ENCODE measurements around the gene HOXA7.

Gene HOXA7

DNA sequence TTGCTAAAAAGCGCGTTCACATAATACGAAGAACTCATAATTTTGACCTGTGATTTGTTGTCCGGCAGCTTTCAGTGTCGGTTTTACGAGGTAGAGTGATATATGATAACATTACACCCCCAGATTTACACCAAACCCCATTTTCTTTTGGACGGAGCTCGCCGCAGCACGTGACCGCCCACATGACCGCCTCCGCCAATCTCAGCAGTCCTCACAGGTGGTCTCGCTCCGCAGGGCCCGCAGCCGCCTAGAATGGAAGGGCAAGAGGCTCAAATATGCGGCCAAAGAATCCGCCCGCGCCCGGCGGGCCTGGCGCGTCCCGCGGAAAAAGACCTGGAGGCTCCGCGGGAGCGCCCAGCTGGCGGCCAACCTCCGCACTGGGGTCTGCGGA, at the start of gene HOXA7:
Gene HOXA7, minus strand, starts transcription at position 168 of the 391 bp plus-strand sequence. Its CDS starts 130 bp downstream, at position 38.
- DNase-seq = no peak

DNA sequence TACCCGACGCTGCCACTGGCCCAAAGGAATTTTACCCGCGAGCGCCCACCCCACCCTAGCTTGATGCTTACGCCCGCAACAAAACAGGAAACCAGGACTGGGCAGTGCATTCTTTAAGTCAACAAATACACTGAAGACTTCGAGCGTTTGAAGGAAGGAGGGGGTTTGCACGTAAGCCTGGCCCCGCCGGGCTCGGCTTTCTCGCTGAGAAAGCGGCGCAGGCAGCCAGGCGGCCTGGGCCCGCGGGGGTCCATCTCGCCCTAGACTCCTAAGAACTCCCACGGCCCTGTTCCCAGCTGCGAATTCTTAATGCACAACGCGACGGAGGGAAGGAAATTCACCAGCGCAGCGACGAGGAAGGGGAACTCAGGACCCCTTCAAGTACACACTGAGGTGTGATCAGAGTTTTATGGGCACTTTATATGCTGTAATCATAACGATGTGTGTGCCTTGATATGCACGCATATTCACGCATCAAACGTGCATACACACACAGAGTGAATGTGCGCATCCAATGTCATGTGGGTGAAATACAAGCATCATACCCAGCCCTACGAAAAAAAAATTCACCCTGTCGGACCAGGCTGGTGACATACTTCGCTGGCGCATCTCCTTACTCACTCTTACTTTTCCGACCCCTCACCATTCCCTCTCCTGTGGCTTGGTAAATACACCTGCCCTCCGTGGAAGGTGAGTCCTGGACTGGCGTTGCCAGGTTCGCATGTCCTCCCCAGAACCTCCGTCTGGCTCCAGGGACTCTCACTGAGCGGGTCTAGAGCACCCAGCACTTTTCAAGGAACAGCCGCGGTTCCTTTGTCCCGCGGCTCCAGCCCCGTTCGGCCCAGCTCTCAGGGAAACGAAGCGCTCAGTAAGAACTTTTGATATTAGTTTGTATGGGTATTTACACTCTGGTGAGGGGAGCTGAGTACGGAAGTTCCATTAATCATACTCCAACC, 49.1 kb upstream of the HOXA7 start:
- no peak for DNase-seq

GRCh38 chr7:27204851-27205322, 48.4 kb upstream of the HOXA7 start:
- no peak for DNase-seq

DNA sequence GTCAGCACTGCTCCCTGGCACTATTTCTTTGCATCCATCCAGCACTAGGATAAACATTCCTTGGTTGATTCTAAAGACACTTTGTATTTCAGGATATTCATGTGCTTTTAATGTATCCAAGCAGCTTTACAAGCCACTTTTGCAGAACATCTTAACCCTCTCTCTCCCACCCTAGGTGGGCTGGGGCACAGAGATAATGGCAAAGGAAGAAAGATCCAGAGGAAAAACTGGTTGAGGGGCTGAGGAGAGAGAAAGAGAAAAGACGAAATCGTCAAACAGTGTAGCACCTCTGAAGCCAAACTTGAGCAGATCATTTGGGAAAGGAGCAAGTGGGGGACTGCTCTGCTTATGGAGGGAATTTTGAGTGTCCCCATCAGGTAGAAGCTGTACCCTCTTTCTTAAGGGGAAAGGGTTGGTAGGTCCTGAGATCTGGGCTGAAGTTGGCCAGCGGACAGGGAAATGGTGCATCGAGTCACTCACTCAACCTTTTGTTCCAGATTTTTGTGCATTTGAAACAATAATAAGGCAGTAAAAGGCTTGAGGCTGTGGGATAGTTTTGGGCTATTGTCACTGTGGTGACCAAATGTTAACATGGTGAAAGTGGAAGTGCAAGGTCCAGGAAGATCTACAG, 47.6 kb upstream of the HOXA7 start:
- DNase-seq = no peak

DNA sequence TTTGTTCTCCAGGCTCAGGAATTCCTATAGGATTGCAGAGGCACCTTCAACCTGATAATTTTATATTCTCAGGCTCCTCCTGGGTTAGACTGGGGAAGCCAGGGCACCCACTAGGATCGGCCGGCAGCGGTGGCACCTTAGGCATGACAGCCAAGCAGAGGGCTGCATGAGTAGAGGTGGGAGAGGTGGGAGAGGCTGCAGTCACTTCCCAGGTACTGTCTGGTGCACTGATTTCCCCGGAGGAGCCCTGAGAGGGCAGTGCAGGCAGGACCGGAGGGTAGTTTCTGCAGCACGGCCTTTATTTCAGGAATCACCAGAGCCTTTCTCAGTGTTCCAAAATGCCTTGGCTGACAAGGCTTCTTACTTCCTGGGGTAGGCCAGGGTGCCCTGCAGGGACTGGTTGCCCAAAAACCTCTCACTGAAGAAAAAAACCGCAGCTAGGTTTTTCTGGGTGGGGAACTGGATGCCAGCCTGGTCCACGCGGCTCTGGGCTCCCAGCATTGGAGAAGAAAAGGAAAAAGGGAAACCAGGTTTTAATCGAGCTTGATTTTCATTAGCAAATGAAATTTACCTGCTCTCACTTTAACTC, 47.0 kb upstream of the HOXA7 start:
- no peak for DNase-seq

DNA sequence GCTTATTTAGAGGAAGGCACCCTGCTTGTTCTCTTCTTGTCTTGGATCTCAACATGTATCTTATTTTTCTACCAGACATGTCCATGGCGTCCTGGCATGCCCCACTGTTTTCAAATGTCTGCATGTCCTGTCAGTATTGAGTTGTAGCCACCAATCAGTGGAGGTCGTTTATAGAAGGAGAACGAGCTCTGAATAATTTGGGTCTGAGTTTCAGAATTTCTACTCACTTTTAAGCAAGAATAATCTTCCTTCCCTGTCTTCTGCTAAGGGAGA, 46.3 kb upstream of the HOXA7 start:
- no peak for DNase-seq

DNA sequence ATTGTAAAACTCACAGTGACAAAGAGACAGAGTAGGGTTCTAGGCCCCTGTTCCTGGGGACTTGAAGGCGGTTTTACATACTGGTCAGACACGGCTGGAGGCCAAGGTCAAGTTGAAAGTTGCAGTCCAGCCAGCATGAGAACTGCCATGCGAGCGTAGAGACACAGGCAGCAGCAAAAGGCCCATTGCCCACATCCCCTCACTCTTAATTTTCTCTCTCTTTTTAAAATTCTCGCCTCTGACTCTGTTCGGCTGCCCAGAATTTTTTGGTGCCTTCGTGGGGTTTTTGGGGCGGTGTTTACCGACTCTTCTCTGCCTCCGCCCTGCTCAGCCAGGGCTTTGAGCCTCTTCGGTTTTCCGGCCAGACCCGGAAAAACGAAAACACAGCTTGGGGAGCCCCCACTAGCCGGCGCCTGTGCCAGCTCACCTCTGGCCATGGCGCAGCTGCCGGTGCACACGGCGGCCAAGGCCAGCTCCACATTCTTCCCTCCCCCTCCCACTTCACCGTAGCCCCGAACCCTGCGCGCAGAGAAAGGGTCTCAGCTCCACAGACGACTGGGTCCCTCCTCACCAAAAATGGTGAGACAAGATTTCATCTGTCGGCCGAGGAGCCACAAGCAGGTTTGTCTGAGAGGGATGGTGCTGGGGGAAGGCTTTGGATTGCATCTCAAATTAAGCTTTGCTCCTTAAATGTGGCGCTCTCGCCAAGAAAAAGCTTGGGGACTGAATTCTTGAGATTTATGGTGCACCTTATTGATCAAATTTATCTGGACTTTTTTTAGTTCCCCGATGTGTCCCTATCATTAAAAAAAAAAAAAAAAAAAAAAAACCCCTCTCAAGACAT, 45.8 kb upstream of the HOXA7 start:
- no peak for DNase-seq

- no peak for DNase-seq
Measured at GRCh38 chr7:27201580-27202017, 45.1 kb upstream of the HOXA7 start.

DNA sequence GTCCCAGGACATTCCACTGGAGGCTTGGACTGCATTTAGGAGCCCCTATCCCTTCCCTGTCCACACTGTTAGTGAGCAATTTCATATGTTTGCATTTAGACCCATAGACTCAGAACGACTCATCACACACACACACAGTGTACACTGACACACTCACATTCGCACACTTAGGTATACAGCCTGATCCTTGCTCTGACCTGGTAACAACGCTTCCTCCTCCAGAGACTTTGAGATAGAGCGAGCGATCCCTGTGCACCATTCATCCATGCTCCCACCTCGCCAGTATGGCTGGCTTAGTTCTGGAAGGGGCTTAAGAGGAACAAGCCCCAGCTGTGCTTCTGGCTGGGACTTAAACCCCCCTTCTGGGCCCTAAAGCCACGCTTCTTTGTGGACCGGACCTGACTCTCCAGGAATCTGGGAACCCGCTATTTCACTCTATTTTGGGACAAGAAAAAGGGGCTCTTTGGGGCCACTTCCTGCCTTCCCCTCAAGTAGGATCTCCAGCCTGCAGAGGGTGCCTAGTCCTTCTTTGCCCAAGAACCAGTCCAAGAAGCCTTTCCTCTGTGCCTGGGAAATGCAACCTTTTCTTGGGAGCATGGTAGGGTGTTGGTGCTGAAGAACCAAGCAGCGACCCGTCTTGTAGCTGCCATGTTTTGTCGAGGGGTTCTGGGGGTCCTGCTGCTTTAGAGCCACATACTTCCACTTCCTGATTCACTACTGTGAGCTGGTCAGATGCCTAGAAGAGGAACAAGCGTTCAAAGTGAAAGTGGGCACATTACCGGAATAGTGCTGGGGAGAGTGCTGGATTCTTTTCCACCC, 44.5 kb upstream of the HOXA7 start:
- DNase-seq = no peak

GRCh38 chr7:27199849-27200760, 43.6 kb upstream of the HOXA7 start, which contains the start of gene HOXA13:
TSS of gene HOXA13 (minus strand) at chr7:27200091. CDS start at chr7:27200077, 14 bp downstream.
- peak; percentile 70 for DNase-seq

DNA sequence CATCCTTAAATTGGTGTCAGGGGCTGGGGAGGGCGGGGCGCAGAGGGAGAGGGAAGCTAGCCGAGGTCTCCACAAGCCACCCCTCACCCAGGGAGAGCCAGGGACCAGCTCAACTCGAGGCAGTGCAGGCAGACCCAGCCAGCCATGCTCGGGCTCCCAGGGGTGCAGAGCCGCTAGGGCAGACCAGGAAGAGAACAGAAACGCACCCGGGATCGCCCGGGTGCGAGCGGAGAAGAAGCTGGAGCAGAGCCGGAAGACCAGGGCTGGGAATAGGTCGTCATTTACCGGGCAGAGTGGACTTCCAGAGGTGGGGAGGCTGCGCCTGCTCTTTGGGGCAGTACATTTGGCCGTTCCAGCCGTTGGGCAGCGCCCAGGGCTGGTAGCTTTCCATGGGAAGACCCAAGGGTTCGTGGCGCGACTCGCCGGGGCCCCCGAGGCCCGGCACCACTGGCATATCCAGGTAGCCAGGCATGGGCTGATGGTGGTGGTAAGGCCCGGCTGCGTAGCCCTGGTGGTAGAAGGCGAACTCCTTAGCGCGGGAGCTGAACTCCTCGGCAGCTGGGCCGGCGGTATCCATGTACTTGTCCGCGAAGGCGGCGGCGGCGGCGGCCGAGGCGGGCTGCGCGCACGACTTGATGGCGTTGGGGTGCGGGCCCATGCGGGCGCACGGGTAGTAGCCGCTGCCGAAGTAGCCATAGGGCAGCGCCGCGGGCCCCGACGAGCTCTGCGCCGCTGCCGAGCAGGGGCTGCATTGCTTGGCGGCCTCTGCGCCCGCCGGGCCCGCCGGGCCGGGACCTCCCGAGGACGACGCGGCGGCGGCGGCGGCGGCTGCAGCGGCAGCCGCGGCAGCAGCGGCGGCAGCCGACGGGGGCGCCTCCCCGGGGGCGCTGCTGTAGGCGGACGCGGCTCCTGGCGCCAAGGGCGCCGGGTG, 42.7 kb upstream of the HOXA7 start:
- DNase-seq = no peak

DNA sequence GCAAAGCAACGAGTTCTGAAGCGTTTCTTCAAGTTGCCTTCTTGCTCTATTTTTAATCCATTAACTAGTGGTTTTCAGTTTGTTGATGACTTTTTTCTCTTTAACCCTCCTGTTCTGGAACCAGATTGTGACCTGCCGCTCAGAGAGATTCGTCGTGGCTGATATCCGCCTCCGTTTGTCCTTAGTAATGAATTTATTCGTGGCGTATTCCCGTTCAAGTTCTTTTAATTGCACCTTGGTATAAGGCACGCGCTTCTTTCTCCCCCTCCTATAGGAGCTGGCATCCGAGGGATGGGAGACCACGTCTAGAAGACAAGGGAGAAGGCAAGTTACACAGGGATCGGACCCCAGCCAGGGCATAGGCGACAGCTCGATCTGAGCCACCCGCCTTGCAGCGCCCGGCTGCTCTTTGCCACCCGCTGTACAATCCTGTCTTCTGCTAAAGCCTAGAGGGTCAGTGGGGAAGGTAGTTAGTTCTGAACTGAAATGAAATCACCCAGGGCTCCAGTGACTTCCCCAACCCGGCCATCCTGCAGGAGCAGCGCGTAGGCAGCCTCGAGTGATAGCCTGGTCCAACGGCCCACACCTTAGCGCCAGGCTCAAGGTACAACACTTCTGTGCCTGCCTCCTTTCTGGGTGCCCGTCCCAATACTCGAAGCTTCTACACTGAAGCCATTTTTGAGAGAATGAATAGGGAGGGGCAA, 41.8 kb upstream of the HOXA7 start:
- DNase-seq = peak; percentile 20

- no peak for DNase-seq
Measured at GRCh38 chr7:27197137-27198042, 40.9 kb upstream of the HOXA7 start.

GRCh38 chr7:27196287-27196767, 39.9 kb upstream of the HOXA7 start:
- peak; percentile 68 for DNase-seq

DNA sequence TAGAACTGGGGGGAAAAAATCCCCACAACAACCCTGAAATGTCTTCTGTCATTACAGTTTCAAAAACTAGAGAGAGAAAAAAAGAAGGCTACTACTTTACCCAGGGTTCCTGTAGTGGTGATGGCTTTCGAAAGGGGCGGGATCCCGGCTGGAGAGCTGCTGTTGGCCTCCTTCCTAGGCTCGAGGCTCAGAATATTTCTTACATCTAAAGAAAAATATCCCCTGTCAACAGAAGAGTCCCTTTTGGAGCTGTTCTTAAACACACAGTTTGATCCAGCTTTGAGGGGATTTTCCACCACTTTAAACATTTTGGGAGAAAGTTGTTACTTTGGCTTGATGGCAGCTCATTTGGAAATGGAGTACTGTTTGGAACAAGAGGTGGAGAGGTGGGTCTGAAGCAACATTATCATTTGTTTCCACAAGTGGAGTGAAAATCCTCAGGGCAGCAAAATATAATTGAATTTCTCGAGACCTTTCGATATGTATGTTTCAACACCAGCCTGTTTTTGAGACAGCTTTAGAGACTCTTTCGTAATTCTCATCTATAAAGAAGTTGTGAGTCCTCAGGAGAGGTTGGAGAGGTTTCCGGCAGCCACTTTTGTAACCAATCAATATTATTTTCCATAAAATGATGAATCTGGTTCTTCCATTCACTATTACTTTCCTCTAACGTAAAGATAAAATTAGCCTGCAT, 38.4 kb upstream of the HOXA7 start:
- DNase-seq = no peak

GRCh38 chr7:27194002-27194352, 37.5 kb upstream of the HOXA7 start:
- no peak for DNase-seq

DNA sequence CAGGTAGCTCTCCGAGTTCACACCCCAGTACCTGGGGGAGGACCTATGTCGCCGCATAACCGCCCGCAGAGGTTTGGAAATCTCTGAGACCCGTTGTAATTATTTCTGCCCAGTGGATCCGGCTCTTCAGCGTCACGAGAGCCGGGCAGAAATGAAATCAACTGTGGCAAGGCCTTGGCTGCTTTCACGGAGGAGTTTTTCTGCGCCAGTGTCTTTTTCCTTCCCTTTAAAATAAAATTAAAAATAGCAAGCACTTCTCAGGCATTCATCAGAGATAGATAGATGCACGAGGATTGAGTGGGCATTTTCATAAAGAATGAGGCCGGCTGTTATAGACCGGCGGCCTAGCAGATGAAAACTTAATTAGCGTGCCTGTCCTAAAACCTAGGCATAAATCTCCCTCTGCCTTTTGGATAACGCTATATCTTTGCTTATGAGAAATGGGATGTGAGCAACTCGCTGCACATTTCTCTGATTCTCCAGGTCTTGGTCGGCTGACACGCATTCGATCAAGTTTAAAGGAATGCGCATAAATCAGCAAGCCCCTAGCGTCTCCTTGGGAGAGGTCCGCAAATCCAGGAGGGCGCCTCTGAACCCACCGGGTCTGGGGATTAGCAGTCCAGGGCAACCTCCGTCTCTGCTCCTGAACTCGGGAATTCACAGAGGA, 37.0 kb upstream of the HOXA7 start:
- DNase-seq = no peak

Measured in DMS79 (cell line).